PC-3 (cell line): ENCODE data around the gene IFITM10. TPM values are rescaled to one million over a fixed set of nuclear protein-coding genes. Genes with fewer than 3 reads are reported as not detected.

Experiments
- ATAC-seq: fragments of 200-7000 bp; cut with Tn5 transposase; 2 replicates; pipeline ENCODE4 v1.9.1; 2020; ENCODE audit warnings: mild to moderate bottlenecking, moderate library complexity
- BruUV-seq: library from RNA; stranded (reverse); fragments of 400-500 nt; replicated peaks from 2 replicates; lab custom pipeline; 2021; lab: Mats Ljungman, UMichigan
- CTCF ChIA-PET: fragments of 300-600 bp; sonication (Branson Sonifier 250); formaldehyde crosslinking; loops from one replicate; lab custom pipeline; 2022; ENCODE audit warnings: antibody characterized with exemption; lab: Charles Lee
- POLR2A ChIA-PET: fragments of 300-600 bp; sonication (Branson Sonifier 250); formaldehyde crosslinking; loops from one replicate; lab custom pipeline; 2022; ENCODE audit warnings: antibody characterized with exemption; ENCODE audit not compliant: unreplicated experiment; lab: Charles Lee
- DNase-seq: peaks from one replicate; pipeline ENCODE4 v3.0.0-alpha.2; 2015
- H2AFZ ChIP-seq: fragments of 300-600 bp; sonication (generic); 2 replicates; pipeline ENCODE4 v1.6.0; 2016; ENCODE audit warnings: antibody characterized with exemption, low read length
- H3F3A ChIP-seq: fragments of 300-600 bp; sonication (generic); one replicate; pipeline ENCODE4 v1.6.0; 2017; ENCODE audit warnings: antibody characterized with exemption, low read length, control low read depth, mild to moderate bottlenecking; ENCODE audit not compliant: unreplicated experiment
- H3K27ac ChIP-seq: fragments of 300-600 bp; sonication (generic); 2 replicates; pipeline ENCODE4 v1.5.1; 2016; ENCODE audit warnings: mild to moderate bottlenecking, low read length
- H3K27me3 ChIP-seq: fragments of 300-600 bp; sonication (generic); 2 replicates; pipeline ENCODE4 v1.6.1; 2016; ENCODE audit warnings: low read length, mixed read lengths
- H3K36me3 ChIP-seq: fragments of 300-600 bp; sonication (generic); 2 replicates; pipeline ENCODE4 v1.6.1; 2016; ENCODE audit warnings: low read depth, mixed run types, low read length, mixed read lengths
- H3K4me1 ChIP-seq: fragments of 300-600 bp; sonication (generic); 2 replicates; pipeline ENCODE4 v1.5.1; 2016; ENCODE audit warnings: low read length; ENCODE audit not compliant: insufficient read depth
- H3K4me2 ChIP-seq: fragments of 300-600 bp; sonication (generic); 2 replicates; pipeline ENCODE4 v1.6.0; 2016; ENCODE audit warnings: low read length
- H3K4me3 ChIP-seq: fragments of 300-600 bp; sonication (generic); 2 replicates; pipeline ENCODE4 v1.5.1; 2016; ENCODE audit warnings: mild to moderate bottlenecking, low read length, mixed read lengths
- H3K79me2 ChIP-seq: fragments of 300-600 bp; sonication (generic); 2 replicates; pipeline ENCODE4 v1.6.1; 2017; ENCODE audit warnings: low read length, mixed read lengths
- H3K9ac ChIP-seq: fragments of 300-600 bp; sonication (generic); 2 replicates; pipeline ENCODE4 v1.6.0; 2016; ENCODE audit warnings: mild to moderate bottlenecking, low read length
- H3K9me2 ChIP-seq: fragments of 300-600 bp; sonication (generic); replicated peaks from 2 replicates; pipeline ENCODE4 v1.6.1; 2016; ENCODE audit warnings: mixed run types, low read length, mixed read lengths
- H3K9me3 ChIP-seq: fragments of 300-600 bp; sonication (generic); 2 replicates; pipeline ENCODE4 v1.6.1; 2016; ENCODE audit warnings: low read length, mixed read lengths
- H4K20me1 ChIP-seq: fragments of 300-600 bp; sonication (generic); 2 replicates; pipeline ENCODE4 v1.6.1; 2016; ENCODE audit warnings: low read length, mixed read lengths
- EZH2 ChIP-seq: fragments of 300-600 bp; sonication (generic); IDR thresholded peaks from one replicate; pipeline ENCODE4 v1.6.1; 2017; ENCODE audit warnings: antibody characterized with exemption, mild to moderate bottlenecking, low read length; ENCODE audit not compliant: unreplicated experiment
- EZH2phosphoT487 ChIP-seq: fragments of 300-600 bp; sonication (generic); IDR thresholded peaks from 2 replicates; pipeline ENCODE4 v1.6.1; 2018; ENCODE audit warnings: mild to moderate bottlenecking, antibody characterized with exemption, low read length, borderline replicate concordance
- intact Hi-C: fragments of 100-400 bp; cut with micrococcal nuclease; formaldehyde crosslinking; loops from 2 replicates; pipeline ENCODE4 v1.9.0; 2023
- total RNA-seq: library from RNA; depleted of rRNA; stranded (reverse); fragments of >200 nt; gene quantifications from 2 replicates; pipeline ENCODE4 v1.2.3, GENCODE V29; 2014
- TF ChIP-seq, protein P1 (sequence below): fragments of 300-600 bp; sonication (generic); conservative IDR thresholded peaks from 2 replicates; pipeline ENCODE4 v1.5.1; 2017; ENCODE audit warnings: antibody characterized with exemption, low read depth, mild to moderate bottlenecking, low read length

IFITM10 gene
- total RNA-seq, 1 experiment from 2014 or later, result 1.4 TPM

DNA sequence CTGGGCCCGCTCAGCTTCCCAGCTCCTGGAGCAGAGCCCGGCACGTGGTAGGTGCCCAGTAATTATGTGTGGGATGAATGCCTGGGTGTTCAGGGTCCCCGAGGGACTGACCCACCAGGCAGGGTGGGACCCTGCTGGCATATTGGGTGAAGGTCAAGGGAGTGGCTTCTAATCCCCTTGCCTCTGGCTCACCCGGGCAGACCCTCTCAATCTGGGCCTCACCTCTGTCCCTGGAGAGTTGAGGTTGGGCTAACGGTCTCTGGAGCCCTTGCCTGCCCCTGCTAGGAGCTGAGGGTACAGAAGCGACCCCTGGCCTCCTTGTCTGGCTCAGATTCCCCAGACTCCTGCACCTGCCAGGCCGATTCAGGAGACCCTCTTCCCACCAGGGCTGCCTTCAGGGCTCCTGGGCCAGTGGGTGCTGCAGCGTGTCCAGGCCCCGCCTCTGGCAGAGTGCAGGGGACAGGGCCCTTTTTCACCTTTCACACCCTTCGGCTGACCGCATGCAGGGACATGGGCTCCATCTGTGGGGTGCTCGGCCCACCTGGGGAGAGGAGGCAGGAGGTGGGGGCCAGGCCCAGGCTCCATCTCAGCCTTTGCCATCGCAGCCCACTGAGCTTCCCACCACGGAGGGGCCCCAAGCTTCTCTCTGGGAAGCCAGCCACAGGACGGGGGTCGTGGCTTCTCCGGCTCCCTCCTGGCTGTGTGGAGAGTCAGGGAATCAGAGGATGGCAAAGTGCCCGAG is 17.2 kb upstream of the IFITM10 start:
- TF ChIP-seq EZH2phosphoT487 (no peak), EZH2 (no peak)
- TF ChIP-seq, protein P1, sequence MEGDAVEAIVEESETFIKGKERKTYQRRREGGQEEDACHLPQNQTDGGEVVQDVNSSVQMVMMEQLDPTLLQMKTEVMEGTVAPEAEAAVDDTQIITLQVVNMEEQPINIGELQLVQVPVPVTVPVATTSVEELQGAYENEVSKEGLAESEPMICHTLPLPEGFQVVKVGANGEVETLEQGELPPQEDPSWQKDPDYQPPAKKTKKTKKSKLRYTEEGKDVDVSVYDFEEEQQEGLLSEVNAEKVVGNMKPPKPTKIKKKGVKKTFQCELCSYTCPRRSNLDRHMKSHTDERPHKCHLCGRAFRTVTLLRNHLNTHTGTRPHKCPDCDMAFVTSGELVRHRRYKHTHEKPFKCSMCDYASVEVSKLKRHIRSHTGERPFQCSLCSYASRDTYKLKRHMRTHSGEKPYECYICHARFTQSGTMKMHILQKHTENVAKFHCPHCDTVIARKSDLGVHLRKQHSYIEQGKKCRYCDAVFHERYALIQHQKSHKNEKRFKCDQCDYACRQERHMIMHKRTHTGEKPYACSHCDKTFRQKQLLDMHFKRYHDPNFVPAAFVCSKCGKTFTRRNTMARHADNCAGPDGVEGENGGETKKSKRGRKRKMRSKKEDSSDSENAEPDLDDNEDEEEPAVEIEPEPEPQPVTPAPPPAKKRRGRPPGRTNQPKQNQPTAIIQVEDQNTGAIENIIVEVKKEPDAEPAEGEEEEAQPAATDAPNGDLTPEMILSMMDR, result no peak
- no peak overlapping the region for H3K27ac ChIP-seq

DNA sequence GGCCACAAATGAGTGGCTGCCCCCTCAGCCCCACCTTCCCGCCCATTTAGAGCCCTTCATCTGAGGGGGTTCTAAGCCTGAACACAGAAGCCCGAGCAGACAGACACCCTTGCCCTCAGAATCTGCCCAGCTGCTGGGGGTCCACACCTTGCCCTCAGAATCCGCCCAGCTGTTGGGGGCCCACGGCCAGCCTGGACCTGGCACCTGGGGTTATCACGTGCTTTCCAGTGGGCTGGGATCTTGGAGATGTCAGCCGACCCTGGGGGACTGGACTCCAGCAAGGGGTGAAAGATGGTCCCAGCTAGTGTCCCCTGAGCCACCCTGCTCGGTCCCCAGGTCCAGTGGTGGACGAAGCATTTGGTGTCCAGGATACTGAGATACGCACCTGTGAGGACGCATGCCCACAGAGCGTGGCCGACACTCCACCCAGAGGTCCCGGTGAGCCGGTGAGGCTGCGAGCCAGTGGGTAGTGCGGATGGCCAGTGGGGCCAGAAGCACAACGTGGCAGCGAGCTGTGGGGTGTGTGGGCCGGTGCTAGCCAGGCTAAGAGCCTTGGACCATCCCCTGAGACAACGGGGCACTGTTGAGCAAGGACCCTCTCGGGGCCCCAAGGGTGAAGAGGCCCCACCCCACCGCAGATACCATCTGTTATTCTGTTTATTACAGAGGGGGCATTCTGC is 16.5 kb upstream of the IFITM10 start:
- no peak overlapping the region for H3K27ac ChIP-seq

More for the DNA sequence above, 17.2 kb upstream of the IFITM10 start:
- CTCF ChIA-PET, result no interaction called here
- H3K79me2 ChIP-seq, result peaks cover 12% of the 10 kb centered on the region
- no peak overlapping the region for H2AFZ ChIP-seq
- DNase-seq (no peak), ATAC-seq (no peak)
- H3K9me3 ChIP-seq, result no peaks in the 10 kb centered on the region
- no peaks in the 10 kb centered on the region for H4K20me1 ChIP-seq
- H3K9me2 ChIP-seq, result no peaks in the 10 kb centered on the region
- peaks cover 33% of the 10 kb centered on the region for H3K4me1 ChIP-seq
- H3K27me3 ChIP-seq, result no peaks in the 10 kb centered on the region
- no peak overlapping the region for H3K9ac ChIP-seq
- H3K4me2 ChIP-seq, result no peak overlapping the region
- no TSS peak for BruUV-seq
- H3K36me3 ChIP-seq, result no peaks in the 10 kb centered on the region
- H3K4me3 ChIP-seq, result no peak overlapping the region
- intact Hi-C loops, result no loop called here
- H3F3A ChIP-seq, result no peaks in the 10 kb centered on the region
- POLR2A ChIA-PET, result no interaction called here

More for the DNA sequence above, 16.5 kb upstream of the IFITM10 start:
- Histone ChIP-seq H3K27me3 (no peaks in the 10 kb centered on the region), H3K4me3 (no peak overlapping the region), H3K9me2 (no peaks in the 10 kb centered on the region), H4K20me1 (peaks cover 6% of the 10 kb centered on the region; the same call in 1 of the 2 replicates), H3K36me3 (no peaks in the 10 kb centered on the region), H2AFZ (no peak overlapping the region), H3K9me3 (no peaks in the 10 kb centered on the region), H3F3A (no peaks in the 10 kb centered on the region), H3K4me2 (no peak overlapping the region), H3K9ac (no peak overlapping the region), H3K79me2 (peaks cover 19% of the 10 kb centered on the region), H3K4me1 (peaks cover 32% of the 10 kb centered on the region)
- no peak for TF ChIP-seq EZH2phosphoT487
- TF ChIP-seq EZH2, result no peak
- TF ChIP-seq, protein P1, result no peak
- DNase-seq (no peak), ATAC-seq (no peak)
- intact Hi-C loops, result no loop called here
- ChIA-PET POLR2A (no interaction called here), CTCF (no interaction called here)
- BruUV-seq, result no TSS peak
